RWPE2 (cell line): ENCODE measurements around the gene N4BP2L2.

Experiments
- ATAC-seq: fragments of 200-7000 bp; cut with Tn5 transposase; 3 replicates; pipeline ENCODE4 v1.9.1; 2021; ENCODE audit warnings: low read depth
- DNase-seq: peaks from one replicate; pipeline ENCODE4 v3.0.0-alpha.2; 2020; ENCODE audit warnings: low spot score
- H3K27ac ChIP-seq: fragments of 450-650 bp; 2 replicates; pipeline ENCODE4 v1.5.1; 2017; ENCODE audit warnings: mild to moderate bottlenecking; ENCODE audit not compliant: poor library complexity, severe bottlenecking
- H3K27me3 ChIP-seq: fragments of 250-450 bp; sonication (Bioruptor Pico); 2 replicates; pipeline ENCODE4 v1.5.1; 2021; ENCODE audit warnings: mild to moderate bottlenecking, moderate library complexity; ENCODE audit not compliant: insufficient read depth, poor library complexity, severe bottlenecking
- H3K36me3 ChIP-seq: fragments of 250-450 bp; sonication (Bioruptor Pico); 2 replicates; pipeline ENCODE4 v1.5.1; 2020; ENCODE audit warnings: low read depth, mild to moderate bottlenecking, moderate library complexity
- H3K4me1 ChIP-seq: fragments of 250-450 bp; sonication (Bioruptor Pico); 2 replicates; pipeline ENCODE4 v1.5.1; 2021; ENCODE audit warnings: mild to moderate bottlenecking, moderate library complexity; ENCODE audit not compliant: insufficient read depth, poor library complexity, severe bottlenecking
- H3K4me3 ChIP-seq: fragments of 250-450 bp; sonication (Bioruptor Pico); 2 replicates; pipeline ENCODE4 v1.5.1; 2021; ENCODE audit warnings: mild to moderate bottlenecking, moderate library complexity; ENCODE audit not compliant: severe bottlenecking
- H3K9me3 ChIP-seq: fragments of 250-450 bp; sonication (Bioruptor Pico); 2 replicates; pipeline ENCODE4 v1.5.1; 2021; ENCODE audit warnings: mild to moderate bottlenecking, moderate library complexity; ENCODE audit not compliant: severe bottlenecking
- TF ChIP-seq, protein P1 (sequence below): fragments of 450-650 bp; IDR thresholded peaks from one replicate; pipeline ENCODE4 v1.5.1; 2017; ENCODE audit warnings: mild to moderate bottlenecking, moderate library complexity; ENCODE audit not compliant: poor library complexity, severe bottlenecking

Gene N4BP2L2

DNA sequence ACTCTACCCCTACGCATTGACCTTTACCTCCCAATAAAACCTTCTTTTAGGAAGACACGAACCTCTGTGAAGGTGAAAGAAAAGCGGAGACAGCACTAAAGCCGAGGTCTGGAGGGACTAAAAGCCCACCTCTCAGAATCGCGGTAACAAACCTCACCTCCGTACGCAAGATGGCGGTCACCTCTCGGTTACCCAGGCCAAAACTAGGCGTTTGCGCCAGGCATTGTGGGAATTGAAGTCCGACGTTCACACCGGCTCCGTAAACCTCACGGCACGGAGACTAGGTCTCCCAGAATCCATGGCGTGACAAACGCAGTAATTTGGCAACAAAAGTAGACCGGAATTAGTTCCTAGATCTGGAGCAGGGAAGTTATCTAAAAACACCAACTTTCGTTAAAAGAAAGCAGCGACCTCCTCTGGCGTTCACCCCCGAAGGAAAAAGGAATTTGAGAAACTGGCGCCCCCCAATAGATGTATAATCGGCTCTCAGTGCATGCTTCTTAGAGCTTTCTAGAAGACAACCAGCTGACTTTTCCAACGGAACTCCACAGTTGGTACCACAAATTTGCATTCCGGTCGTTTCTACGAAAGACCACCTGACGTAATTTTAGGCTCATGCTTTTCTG, at the start of gene N4BP2L2:
N4BP2L2 (minus strand) TSS at position 175 of the 626 bp plus-strand sequence. CDS start 1,768 bp downstream, outside the sequence.
- Histone ChIP-seq H3K36me3 (peaks cover 39% of the 10 kb centered on the region), H3K4me3 (peak within 1 kb of the TSS; percentile 54), H3K4me1 (peaks cover 8% of the 10 kb centered on the region), H3K9me3 (no peaks in the 10 kb centered on the region), H3K27ac (peak within 1 kb of the TSS; percentile 69), H3K27me3 (no peaks in the 10 kb centered on the region)
- TF ChIP-seq, protein P1, sequence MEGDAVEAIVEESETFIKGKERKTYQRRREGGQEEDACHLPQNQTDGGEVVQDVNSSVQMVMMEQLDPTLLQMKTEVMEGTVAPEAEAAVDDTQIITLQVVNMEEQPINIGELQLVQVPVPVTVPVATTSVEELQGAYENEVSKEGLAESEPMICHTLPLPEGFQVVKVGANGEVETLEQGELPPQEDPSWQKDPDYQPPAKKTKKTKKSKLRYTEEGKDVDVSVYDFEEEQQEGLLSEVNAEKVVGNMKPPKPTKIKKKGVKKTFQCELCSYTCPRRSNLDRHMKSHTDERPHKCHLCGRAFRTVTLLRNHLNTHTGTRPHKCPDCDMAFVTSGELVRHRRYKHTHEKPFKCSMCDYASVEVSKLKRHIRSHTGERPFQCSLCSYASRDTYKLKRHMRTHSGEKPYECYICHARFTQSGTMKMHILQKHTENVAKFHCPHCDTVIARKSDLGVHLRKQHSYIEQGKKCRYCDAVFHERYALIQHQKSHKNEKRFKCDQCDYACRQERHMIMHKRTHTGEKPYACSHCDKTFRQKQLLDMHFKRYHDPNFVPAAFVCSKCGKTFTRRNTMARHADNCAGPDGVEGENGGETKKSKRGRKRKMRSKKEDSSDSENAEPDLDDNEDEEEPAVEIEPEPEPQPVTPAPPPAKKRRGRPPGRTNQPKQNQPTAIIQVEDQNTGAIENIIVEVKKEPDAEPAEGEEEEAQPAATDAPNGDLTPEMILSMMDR = peak; percentile 66
- ATAC-seq (peak; percentile 99), DNase-seq (peak; percentile 84)

DNA sequence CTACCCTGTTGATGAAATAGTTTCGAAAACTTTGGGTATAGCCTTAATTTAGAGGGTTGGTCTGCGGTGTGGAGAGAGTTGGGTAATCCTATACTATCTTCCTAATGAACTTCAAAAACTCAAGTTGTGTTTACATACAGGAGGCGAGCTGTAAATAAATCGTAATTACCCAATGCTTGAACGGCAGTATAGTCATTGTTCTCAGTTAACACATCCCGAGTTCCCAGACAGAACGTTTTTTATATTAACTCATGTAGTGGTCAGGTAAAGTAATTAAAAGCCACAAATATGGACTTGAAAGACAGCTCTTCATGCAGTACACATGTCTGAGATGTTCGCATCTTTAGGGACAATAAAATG, 49.2 kb upstream of the N4BP2L2 start:
- H3K27ac ChIP-seq = peak overlapping the region; percentile 83

DNA sequence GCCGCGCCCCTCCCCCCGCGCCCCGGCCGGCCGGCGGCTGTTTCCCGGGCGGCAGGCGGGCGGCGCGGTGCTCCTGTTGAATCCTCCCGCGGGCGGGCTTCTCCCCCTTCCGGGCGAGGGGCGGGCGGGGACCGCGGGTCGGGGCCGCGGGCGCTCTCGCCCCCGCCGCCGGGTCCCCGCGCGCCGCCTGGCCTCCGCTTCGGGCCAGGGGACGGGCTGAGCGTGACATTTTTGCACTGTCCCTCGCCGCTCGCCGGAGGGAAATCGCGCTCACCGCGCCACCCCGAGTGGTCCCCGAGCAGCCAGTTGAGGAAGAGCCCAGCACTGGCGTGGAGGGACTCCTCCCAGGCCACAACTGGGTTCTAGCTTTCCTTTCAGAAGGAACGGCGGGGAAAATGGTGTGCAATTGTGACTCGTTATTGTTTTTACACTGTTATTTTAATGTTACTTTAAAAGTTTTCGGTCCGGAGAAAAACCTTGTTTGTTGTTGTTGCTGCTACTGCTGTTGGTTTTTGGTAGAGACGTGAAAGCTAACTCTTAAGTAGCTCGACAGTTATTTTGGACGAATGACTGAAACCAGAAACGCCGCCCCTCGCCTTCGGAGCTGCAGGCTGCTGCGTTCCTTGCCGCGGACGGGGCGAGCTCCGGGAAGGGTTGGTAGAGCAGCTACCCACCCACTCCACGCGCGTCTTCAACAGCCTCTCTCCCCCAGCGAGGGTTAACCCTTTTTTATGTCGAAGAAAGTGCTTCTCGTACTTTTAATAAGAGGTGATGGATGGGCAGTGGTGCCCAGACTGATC, 48.6 kb upstream of the N4BP2L2 start:
- peaks cover 9% of the 10 kb centered on the region for H3K4me1 ChIP-seq
- DNase-seq = no peak
- H3K36me3 ChIP-seq = no peaks in the 10 kb centered on the region
- peak; percentile 32; the same call in 2 of the 3 replicates for ATAC-seq
- no peaks in the 10 kb centered on the region for H3K27me3 ChIP-seq
- H3K27ac ChIP-seq = peak overlapping the region; percentile 83
- H3K9me3 ChIP-seq = no peaks in the 10 kb centered on the region
- H3K4me3 ChIP-seq = peak overlapping the region; percentile 98
- TF ChIP-seq, protein P1 = no peak

More for the DNA sequence above, 49.2 kb upstream of the N4BP2L2 start:
- H3K4me1 ChIP-seq = peaks cover 9% of the 10 kb centered on the region
- peak overlapping the region; percentile 98 for H3K4me3 ChIP-seq
- DNase-seq = no peak
- H3K27me3 ChIP-seq = no peaks in the 10 kb centered on the region
- no peaks in the 10 kb centered on the region for H3K9me3 ChIP-seq
- peak; percentile 6; the same call in 1 of the 3 replicates for ATAC-seq
- no peaks in the 10 kb centered on the region for H3K36me3 ChIP-seq
- TF ChIP-seq, protein P1 = no peak

DNA sequence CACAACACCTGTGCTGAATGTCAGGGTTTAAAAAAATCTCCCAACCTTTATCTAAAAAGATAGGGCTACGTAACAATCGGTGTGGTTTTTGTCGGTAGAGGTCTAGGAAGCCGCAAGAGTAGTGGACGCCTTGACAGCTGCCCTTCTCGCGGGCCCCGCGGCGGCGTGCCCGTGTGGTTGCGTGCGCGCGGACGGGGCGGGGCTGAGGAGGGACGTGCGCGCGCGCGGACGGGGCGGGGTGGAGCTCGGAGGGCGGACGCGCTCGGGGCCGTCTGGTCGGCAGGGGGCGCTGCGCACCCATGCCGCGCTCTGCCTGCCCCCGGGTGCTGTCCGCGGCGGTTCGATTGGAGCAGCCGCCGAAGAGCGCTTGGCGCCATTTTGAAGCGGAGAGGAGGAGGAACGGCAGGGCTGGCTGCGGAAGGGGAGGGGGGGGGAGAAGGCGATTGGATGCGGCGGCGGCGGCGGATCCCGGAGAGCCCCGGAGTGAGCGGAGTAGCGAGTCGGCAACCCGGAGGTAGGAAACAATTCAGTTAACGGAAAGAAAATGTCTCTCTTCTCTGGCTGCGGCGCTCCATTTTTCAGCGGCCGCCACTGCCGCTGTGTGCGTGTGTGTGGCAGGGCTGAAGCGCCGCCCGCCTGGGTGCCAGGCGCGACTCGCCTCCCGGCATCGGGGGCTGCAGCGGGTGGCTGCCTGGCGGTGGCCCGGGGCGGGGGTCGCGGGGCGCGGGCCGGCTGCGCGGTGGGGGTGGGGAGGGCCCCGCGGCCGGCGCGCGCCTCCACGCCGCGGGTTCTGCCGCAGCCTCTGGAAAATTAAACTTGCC, 47.7 kb upstream of the N4BP2L2 start, which contains the start of gene PDS5B:
PDS5B (plus strand) TSS at position 373 of the 821 bp plus-strand sequence. CDS start 62,321 bp downstream, outside the sequence.
- H3K4me1 ChIP-seq = peaks cover 9% of the 10 kb centered on the region
- DNase-seq (peak; percentile 90), ATAC-seq (peak; percentile 86)
- no peaks in the 10 kb centered on the region for H3K9me3 ChIP-seq
- H3K36me3 ChIP-seq = no peaks in the 10 kb centered on the region
- H3K27ac ChIP-seq = peak within 1 kb of the TSS; percentile 83
- peak within 1 kb of the TSS; percentile 98 for H3K4me3 ChIP-seq
- H3K27me3 ChIP-seq = no peaks in the 10 kb centered on the region
- TF ChIP-seq, protein P1 = peak; percentile 95
